Activated T-cell treated with anti-CD3 and anti-CD28 coated beads, Interleukin-2, amount 50 U/mL, for 24 hours (primary cell): Measurements from ENCODE around the gene CCND3.

ENCODE experiments used
- DNase-seq: peaks from one replicate; pipeline ENCODE4 v3.0.0-alpha.2; 2020
- H3K27ac Mint-ChIP-seq: 2 replicates; pipeline ENCODE4 v1.8.0; 2020; ENCODE audit warnings: mild to moderate bottlenecking, mixed read lengths
- H3K27me3 Mint-ChIP-seq: 2 replicates; pipeline ENCODE4 v1.8.0; 2020; ENCODE audit warnings: mixed read lengths
- H3K36me3 Mint-ChIP-seq: 2 replicates; pipeline ENCODE4 v1.8.0; 2020; ENCODE audit warnings: low read depth, mixed read lengths
- H3K4me1 Mint-ChIP-seq: 2 replicates; pipeline ENCODE4 v1.8.0; 2020; ENCODE audit warnings: low read depth, mixed read lengths
- H3K4me3 Mint-ChIP-seq: 2 replicates; pipeline ENCODE4 v1.8.0; 2020; ENCODE audit warnings: mild to moderate bottlenecking, moderate library complexity, mixed read lengths
- H3K9me3 Mint-ChIP-seq: 2 replicates; pipeline ENCODE4 v1.8.0; 2020; ENCODE audit warnings: mixed read lengths

CCND3 gene

GRCh38 chr6:41885930-41886329 is 55.7 kb downstream of the CCND3 start:
- Mint-ChIP-seq H3K4me3 (no peak overlapping the region), H3K9me3 (no peaks in the 10 kb centered on the region), H3K36me3 (no peaks in the 10 kb centered on the region), H3K4me1 (no peaks in the 10 kb centered on the region), H3K27me3 (no peaks in the 10 kb centered on the region), H3K27ac (no peak overlapping the region)
- no peak for DNase-seq

GRCh38 chr6:41884957-41885356 is 56.7 kb downstream of the CCND3 start:
- no peaks in the 10 kb centered on the region for H3K4me1 Mint-ChIP-seq
- no peaks in the 10 kb centered on the region for H3K36me3 Mint-ChIP-seq
- H3K4me3 Mint-ChIP-seq, result no peak overlapping the region
- H3K9me3 Mint-ChIP-seq, result no peaks in the 10 kb centered on the region
- H3K27me3 Mint-ChIP-seq, result no peaks in the 10 kb centered on the region
- no peak for DNase-seq
- no peak overlapping the region for H3K27ac Mint-ChIP-seq
